Fibroblast of pulmonary artery (primary cell): ENCODE results near the gene CABP5.

Source experiments
- DNase-seq: peaks from one replicate; pipeline ENCODE4 v3.0.0-alpha.2; 2010; ENCODE audit warnings: low read depth
- H3K4me3 ChIP-seq: replicated peaks from 2 replicates; pipeline ENCODE4 v1.5.1; 2011; ENCODE audit warnings: low read depth, mild to moderate bottlenecking, control low read depth, low read length, moderate library complexity
- TF ChIP-seq, protein P1 (sequence below): IDR thresholded peaks from 2 replicates; pipeline ENCODE4 v1.5.1; 2011; ENCODE audit warnings: mild to moderate bottlenecking, control low read depth, low read length, inconsistent platforms; ENCODE audit errors: missing control alignments

CABP5 gene

DNA sequence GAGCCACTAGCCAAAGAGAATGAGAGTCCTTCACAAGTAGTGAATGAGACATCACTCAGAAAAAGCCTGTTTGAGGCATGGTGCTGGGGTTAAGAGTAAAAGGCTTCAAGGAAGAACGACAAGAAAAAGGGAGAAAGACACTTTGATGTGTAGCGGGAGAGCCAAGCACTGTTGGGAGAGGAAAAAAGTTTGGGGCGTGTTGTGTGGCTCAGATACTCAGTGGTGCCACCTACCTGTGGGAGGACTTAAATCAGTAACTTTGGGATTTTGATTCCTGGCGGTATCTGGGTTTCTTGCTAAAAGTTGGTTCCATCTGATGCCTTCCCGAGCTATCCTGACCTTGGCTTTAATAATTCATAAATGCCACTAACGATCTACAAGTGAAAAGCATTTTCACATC lies 37.1 kb downstream of the CABP5 start:
- no peak overlapping the region for H3K4me3 ChIP-seq
- TF ChIP-seq, protein P1, sequence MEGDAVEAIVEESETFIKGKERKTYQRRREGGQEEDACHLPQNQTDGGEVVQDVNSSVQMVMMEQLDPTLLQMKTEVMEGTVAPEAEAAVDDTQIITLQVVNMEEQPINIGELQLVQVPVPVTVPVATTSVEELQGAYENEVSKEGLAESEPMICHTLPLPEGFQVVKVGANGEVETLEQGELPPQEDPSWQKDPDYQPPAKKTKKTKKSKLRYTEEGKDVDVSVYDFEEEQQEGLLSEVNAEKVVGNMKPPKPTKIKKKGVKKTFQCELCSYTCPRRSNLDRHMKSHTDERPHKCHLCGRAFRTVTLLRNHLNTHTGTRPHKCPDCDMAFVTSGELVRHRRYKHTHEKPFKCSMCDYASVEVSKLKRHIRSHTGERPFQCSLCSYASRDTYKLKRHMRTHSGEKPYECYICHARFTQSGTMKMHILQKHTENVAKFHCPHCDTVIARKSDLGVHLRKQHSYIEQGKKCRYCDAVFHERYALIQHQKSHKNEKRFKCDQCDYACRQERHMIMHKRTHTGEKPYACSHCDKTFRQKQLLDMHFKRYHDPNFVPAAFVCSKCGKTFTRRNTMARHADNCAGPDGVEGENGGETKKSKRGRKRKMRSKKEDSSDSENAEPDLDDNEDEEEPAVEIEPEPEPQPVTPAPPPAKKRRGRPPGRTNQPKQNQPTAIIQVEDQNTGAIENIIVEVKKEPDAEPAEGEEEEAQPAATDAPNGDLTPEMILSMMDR, result no peak
- DNase-seq, result no peak

- no peak for DNase-seq
- TF ChIP-seq, protein P1, result no peak
- no peak overlapping the region for H3K4me3 ChIP-seq
Measured at GRCh38 chr19:48004236-48004635, 39.6 kb downstream of the CABP5 start.

GRCh38 chr19:48000846-48001245 lies 43.0 kb downstream of the CABP5 start:
- no peak overlapping the region for H3K4me3 ChIP-seq
- TF ChIP-seq, protein P1, result no peak
- DNase-seq, result no peak

- DNase-seq, result no peak
- no peak overlapping the region for H3K4me3 ChIP-seq
- TF ChIP-seq, protein P1, result no peak
Measured at GRCh38 chr19:47998800-47999199, 45.1 kb downstream of the CABP5 start.

DNA sequence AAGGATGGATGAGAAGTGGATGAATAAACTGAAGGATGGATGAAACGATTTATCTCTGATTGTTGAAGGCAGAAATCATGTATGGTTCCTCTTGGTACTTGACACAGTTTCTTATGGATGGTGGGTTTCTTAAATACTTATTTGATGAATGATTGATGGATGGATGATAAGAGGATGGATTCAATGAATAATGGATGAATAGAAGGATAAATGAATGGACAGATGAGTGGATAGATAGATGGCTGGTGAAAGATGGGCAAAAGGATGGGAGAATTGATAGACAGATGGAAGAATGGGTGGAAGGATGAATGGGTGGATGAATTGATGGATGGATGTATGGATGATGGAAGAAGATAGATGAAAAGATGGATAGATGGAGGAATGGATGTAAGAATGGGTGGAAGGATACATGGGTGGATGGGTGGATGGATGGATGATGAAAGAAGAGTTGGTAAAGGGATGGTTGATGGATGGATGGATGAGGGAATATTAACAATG lies 47.6 kb downstream of the CABP5 start:
- TF ChIP-seq, protein P1, result no peak
- DNase-seq, result no peak
- H3K4me3 ChIP-seq, result no peak overlapping the region

DNA sequence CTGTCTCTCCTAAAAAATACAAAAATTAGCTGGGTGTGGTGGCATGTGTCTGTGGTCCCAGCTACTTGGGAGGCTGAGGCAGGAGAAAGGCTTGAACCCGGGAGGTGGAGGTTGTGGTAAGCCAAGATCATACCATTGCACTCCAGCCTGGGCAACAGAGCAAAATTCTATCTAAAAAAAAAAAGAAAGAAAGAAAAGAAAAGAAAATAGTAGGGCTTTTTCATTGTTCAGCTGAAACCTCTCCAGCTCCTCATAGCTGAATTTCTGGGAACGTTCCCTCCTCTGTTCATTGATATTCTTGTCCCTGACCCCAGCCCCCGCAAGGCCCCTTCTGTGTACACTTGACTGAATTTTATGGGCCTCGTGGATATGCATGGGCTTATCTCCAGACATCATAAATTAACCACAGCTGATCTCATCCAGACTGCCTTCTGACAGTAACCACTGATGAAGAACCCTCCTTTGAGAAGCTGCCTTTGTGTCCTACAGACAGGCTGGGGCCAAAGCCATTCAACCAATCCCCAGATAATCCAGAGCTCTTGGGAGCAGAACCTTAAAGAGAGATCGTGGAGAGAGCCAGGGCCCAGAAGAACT lies 49.6 kb downstream of the CABP5 start, which contains the start of gene ELSPBP1:
TSS of gene ELSPBP1 (plus strand) at position 424 of the 594 bp plus-strand sequence. CDS start 14,036 bp downstream, outside the sequence.
- H3K4me3 ChIP-seq, result no peak within 1 kb of the TSS
- no peak for DNase-seq
- TF ChIP-seq, protein P1, result no peak

- TF ChIP-seq, protein P1, result no peak
- no peak within 1 kb of the TSS for H3K4me3 ChIP-seq
- DNase-seq, result no peak
Measured at GRCh38 chr19:47992070-47992469, 51.8 kb downstream of the CABP5 start, which contains the start of gene BSPH1. Gene BSPH1 (minus strand): TSS chr19:47992170. CDS start chr19:47992081, 89 bp downstream.
